8988T (cell line): ENCODE measurements around the gene FANCD2.
"Not testable (repeated sequence)": the region's sequence is repeated elsewhere in the genome, so short reads cannot be mapped to it uniquely, and the experiment has no call there.

Source experiments
- DNase-seq: peaks from one replicate; pipeline ENCODE4 v3.0.0; 2011

FANCD2 gene

DNA sequence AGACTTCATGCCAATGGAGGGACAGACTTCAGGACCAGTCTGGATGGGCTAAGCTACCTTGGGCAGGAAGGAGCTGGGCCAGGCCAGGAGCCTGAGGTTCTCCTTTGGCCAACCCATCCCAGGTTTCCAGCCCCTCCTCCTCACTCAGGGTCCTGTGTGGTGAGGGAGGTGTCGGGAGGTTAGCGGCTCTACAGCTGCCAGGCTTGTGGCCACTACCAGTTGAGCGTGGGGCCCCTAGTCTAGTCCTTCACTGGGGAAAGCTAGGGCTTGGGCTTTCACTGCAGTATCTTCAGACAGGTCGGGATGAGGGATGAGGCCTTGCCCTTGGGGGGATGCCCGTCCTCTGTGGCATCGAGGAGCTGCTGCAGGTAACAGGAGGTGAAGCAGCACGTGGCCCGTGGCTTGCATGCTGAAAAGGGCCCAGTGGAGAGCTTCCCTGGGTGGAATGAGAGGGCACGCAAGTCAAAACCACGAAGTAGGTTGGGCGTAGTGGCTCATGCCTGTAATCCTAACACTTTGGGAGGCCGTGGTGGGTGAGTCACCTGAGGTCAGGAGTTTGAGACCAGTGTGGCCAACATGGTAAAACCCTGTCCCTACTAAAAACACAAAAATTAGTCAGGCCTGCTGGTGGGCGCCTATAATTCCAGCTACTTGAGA lies 8.5 kb upstream of the FANCD2 start:
- no peak for DNase-seq

GRCh38 chr3:10018806-10019205 lies 7.4 kb upstream of the FANCD2 start:
- DNase-seq, result not testable (repeated sequence)

DNA sequence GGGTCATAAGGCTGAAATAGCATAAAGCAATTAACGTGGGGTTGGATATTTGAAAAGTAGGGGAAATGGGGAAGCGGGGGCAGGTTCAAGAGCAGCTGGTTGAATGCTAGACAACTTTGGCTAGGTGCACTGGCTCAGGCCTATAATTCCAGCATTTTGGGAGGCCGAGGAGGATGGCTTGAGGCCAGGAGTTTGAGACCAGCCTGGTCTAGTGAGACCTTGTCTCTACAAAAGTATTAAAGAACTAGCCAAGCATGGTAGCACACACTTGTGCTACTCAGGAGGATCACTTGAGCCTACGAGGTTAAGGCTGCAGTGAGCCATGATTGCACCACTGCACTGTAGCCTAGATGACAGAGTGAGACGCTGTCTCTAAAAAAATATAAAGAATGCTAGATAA lies 6.9 kb upstream of the FANCD2 start:
- DNase-seq, result no peak

DNA sequence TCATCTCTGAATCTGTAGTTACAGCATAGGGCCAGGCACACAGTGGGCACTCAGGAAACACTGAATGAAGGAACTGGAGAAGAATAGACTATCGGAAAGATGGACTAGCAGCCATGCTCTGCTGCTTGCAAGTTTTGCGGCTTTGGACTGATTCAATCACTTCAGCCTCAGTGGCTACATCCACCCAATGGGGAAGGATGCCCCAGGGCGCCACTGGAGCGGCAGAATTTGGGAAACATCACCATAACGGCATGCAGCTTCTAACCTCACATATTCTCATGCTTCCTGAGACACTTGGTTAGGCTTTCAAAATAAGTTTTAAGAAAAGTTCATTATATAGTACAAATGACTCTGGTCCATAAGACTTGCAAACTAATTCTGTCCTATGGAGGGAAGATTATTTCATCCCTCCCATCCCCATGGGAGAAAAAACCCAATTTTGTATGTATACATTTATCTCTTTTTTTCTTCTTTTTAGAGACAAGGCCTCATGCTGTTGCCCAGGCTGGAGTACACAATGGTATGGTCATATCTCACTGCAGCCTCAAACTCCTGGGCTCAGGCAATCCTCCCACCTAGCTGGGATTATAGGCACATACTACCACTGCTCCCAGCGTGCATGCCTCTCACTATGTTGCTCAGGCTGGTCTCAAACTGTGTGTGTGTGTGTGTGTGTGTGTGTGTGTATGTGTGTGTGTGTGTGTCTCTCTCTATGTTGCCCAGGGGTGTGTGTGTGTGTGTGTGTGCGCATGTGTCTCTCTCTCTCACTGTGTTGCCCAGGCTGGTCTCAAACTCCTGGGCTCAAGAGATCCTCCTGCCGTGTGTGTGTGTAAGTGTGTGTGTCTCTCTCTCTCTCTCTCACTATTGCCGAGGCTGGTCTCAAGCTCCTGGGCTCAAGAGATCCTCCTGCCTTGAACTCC lies 4.1 kb upstream of the FANCD2 start:
- no peak for DNase-seq

DNA sequence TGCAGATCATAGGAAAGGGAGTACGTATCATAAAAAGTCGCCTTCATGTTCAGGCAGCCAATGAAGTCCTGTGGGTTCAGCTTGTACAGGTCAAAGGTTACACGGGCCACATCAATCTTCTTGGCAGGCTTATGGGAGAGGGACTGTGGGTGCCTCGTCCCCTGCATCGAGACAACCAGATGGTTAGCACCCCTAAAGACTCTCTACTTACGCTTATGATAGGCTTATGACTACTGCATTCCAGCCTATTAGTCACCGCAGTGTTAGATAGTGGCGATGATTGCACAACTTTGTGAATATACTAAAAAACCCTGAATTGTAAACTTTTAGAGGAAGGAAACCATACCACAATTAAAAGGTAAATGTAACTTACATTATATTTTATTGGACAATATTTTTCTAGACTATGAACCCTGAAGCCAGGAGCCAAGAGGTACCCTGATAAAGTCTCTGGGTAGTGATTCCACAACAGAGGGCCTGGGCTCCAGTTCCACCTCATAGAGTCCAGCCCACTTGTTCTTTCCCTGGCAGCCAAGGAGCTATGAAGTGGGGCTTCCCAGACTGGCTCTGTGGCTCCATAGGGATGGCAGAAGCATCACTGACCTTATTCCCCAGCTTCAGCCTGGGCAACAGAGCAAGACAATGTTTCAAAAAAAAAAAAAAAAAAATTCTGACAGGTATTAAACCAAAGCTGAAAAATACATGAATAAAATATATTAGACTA lies 2.5 kb upstream of the FANCD2 start:
- DNase-seq, result no peak

GRCh38 chr3:10025205-10026083 lies 793 bp upstream of the FANCD2 start:
- DNase-seq, result no peak

DNA sequence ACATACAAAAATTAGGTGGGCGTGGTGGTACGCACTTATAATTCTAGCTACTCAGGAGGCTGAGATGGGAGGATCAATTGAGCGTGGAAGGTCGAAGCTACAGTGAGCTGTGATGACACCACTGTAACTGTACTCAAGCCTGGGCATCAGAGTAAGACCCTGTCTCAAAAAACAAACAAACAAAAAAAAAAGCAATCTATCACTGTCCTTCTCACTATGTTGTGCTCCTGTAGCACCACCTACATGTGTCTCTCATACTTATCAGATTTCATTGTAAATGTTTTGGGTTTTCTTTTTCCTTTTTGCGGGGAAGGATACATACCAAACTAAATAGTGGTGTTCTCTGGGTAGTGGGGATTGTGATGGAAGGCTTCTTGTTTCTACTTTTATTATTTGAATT lies 14.8 kb downstream of the FANCD2 start:
- no peak for DNase-seq

GRCh38 chr3:10047876-10048275 lies 21.6 kb downstream of the FANCD2 start:
- DNase-seq, result no peak

- not testable (repeated sequence) for DNase-seq
Observed at GRCh38 chr3:10053054-10053453, 26.8 kb downstream of the FANCD2 start.

DNA sequence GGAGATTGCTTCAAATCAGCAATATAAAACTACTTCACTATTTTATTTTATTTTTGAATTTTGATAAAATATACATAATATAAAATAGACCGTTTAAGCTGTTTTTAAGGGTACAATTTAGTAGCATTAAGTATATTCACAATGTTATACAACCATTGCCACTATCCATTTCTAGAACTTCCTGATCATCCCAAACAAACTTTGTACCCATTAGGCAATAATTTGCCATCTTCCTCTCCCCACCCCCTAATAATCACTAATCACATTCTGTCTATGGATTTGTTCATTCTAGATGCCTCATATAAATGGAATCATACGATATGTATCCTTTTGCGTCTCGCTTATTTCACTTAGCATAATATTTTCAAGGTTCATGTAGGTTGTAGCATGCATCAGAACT lies 28.9 kb downstream of the FANCD2 start:
- no peak for DNase-seq

DNA sequence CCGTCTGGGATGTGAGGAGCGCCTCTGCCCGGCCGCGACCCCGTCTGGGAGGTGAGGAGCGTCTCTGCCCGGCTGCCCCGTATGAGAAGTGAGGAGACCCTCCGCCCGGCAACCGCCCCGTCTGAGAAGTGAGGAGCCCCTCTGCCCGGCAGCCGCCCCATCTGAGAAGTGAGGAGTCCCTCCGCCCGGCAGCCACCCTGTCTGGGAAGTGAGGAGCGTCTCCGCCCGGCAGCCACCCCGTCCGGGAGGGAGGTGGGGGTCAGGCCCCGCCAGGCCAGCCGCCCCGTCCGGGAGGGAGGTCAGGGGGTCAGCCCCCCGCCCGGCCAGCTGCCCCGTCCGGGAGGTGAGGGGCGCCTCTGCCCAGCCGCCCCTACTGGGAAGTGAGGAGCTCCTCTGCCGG lies 43.8 kb downstream of the FANCD2 start:
- not testable (repeated sequence) for DNase-seq

DNA sequence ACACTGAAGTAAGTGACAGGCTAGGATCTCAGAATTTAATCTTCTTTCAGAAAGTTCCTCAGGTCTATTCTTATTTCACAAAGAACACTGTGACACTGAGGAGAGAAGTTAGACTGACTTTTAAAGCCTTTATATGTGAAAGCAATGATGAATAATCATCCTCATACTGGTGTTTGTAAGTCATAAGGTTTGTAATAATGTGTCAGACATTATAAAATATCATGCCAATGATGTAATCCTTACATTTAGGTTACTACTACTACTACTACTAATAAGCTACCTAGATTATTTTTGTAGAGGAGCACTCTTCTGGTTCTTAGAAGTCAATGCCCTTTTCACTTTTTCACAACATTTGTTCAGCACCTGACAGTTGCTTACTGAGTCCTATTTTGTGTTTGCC lies 48.4 kb downstream of the FANCD2 start:
- DNase-seq, result no peak

- no peak for DNase-seq
Observed at GRCh38 chr3:10081871-10082270, 55.6 kb downstream of the FANCD2 start.

DNA sequence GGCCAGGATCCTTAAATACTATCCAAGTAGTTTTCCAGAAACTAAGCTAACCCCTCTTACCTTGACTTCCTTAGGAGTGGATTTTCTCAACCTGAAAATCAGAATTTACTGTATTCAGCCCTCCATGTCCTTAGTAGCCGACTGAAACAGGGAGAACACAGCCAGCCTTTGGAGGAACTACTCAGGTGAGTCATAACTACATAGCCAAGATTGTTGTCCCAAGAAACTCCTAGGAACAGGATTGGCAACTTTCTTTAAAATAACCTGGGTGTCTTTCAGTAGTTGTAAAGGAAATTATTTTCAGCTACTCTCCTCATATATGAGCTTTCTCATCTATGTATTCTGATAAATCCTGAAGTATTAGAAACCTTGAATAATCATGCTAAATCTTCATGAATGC lies 59.5 kb downstream of the FANCD2 start:
- no peak for DNase-seq

DNA sequence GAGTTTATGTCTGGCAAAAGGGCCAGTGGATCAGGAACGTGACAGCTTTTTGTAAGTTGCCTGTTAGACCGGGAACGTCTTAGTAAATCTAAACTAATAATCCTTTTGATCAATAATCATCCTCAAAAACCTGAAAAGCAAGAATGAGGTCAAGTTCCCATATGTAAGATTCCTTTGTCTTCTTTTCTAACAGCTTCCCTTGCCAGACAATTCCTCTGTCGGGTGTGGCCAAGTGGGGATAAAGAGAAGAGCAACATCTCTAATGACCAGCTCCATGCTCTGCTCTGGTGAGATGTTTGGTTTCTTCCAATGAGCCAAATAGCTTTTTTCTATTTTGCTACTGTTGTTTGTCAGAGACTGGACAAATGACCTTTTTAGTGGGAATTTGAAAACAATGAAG lies 62.0 kb downstream of the FANCD2 start:
- DNase-seq, result no peak

DNA sequence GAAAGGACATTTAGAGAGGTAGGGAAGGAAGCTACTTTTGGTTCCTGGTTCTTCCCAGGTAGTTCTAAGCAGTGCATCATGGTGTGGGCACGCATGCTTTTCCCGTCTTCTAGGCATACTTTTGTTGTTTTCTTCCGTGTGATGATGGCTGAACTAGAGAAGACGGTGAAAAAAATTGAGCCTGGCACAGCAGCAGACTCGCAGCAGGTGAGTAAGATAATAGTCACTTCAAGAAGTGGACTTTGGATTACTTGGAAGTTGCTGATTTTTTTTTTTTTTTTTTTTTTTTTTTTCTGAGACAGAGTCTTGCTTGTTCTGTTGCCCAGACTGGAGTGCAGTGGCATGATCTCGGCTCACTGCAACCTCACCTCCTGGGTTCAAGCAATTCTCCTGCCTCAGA lies 63.9 kb downstream of the FANCD2 start:
- DNase-seq, result no peak

DNA sequence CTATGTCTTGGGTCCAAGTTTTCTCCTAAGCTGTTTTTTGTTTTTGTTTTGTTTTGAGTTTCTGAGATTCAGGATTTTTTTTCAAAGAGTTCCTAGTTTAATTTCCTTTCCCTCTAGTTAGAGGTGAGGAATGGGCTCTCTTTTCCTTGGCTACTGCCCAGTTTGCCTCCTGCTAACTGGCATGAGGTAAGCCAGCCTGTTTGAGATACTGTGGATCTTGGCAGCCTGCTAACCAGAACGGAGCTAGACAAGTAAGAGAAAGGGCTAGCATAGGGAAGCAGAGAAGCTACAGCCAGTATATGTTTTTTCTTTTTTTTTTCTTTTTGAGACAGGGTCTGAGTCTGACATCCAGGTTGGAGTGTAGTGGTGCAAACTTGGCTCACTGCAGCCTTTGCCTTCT lies 64.5 kb downstream of the FANCD2 start:
- DNase-seq, result not testable (repeated sequence)

DNA sequence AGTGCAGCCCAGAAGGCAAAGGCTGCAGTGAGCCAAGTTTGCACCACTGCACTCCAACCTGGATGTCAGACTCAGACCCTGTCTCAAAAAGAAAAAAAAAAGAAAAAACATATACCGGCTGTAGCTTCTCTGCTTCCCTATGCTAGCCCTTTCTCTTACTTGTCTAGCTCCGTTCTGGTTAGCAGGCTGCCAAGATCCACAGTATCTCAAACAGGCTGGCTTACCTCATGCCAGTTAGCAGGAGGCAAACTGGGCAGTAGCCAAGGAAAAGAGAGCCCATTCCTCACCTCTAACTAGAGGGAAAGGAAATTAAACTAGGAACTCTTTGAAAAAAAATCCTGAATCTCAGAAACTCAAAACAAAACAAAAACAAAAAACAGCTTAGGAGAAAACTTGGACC lies 65.2 kb downstream of the FANCD2 start:
- not testable (repeated sequence) for DNase-seq

DNA sequence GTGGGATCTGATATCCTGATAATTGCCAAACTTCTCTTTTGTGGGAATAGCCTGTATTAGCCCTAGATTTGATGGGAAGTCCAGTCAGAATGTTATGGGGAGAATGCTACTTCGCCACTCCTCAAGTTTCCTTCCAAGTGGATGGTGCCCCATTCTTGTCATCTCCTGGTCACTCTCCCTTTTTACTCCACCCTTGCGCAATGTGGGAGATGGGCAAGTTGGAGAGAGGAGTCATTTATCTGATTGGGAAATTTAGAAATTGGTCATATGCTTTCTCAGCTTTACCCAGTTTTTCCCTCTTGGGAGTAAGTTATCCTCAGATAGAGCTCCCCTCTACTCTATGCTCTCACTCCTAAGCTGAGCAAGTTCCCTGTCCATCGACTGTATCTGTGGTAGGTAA lies 67.4 kb downstream of the FANCD2 start:
- no peak for DNase-seq

DNA sequence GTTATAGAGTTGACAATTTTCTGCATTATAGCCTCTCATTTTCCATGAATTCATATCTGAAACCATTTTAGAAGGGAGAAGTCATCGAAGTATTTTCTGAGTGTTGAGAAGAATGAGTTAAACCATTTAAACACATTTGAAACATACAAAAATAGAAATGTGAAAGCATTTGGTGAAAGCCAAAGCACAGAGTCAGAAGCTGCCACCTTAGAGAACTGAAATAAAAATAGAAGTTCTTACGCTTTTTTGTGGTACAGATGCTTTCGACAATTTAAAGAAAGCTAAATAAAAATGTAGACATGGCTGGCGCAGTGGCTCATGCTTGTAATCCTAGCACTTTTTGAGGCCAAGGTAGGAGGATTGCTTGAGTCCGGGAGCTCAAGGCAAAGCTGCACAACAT lies 72.8 kb downstream of the FANCD2 start:
- DNase-seq, result no peak

DNA sequence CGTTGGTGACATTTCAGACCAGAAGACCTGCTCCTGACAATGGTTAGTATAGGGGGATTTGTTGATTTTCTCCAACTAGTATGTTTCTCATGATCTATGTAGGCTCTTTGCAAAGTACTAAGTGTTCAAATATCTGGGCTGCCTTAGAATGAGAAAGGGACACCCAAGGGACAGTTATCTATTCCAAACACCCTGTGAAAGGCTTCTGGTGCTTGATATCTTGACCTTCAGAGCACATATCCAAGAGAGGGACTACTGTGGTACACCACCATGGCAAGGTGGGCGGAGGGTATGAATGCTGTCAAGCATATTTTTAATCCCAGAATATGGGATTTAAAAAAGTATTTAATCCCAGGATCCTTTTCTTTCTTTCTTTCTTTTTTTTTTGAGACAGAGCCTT lies 80.7 kb downstream of the FANCD2 start:
- DNase-seq, result no peak

DNA sequence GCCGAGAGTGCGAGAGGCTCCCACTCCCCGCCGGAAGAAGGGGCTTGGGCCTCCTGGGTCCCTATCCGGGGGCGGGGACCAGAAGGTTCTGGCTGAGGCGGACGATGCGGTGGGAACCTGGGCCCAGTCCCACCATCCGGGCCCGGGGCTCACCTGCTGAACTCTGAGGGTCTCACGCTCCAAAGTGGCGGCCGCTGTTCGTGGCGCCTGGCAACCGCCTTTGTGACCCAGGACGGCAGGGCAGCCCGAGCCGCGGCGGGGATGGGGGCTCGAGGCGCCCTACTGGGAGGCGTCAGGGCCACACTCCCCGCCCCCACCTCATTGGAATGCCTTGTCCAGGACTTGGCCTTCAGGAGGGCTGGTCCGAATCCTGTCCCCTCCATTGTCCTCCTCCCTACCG lies 81.9 kb downstream of the FANCD2 start, which contains the start of gene FANCD2OS:
Gene FANCD2OS, minus strand, starts transcription at position 165 of the 400 bp plus-strand sequence. CDS start 3,481 bp downstream, outside the sequence.
- no peak for DNase-seq
